Muscle layer of duodenum (tissue), 2 donors: ENCODE measurements around the gene TFB1M.

ENCODE experiments used
- H3K27ac ChIP-seq: one replicate; pipeline ENCODE4 v1.7.0; 2013; ENCODE audit warnings: mild to moderate bottlenecking, low read length
- H3K27me3 ChIP-seq: one replicate; pipeline ENCODE4 v1.7.0; 2013; ENCODE audit warnings: low read depth, mild to moderate bottlenecking, control low read depth, low read length
- H3K36me3 ChIP-seq, 2 donors: one replicate each; pipeline ENCODE4 v1.7.0; 2013; ENCODE audit warnings: low read length in 2 of 2, control low read depth in 1 of 2, mild to moderate bottlenecking in 1 of 2; ENCODE audit not compliant: insufficient read depth in 2 of 2, control insufficient read depth in 1 of 2
- H3K4me1 ChIP-seq, 2 donors: one replicate each; pipeline ENCODE4 v1.7.0; 2013; ENCODE audit warnings: low read length in 2 of 2, mild to moderate bottlenecking in 2 of 2, control low read depth in 1 of 2, moderate library complexity in 1 of 2; ENCODE audit not compliant: insufficient read depth in 2 of 2, control insufficient read depth in 1 of 2
- H3K4me3 ChIP-seq, 2 donors: one replicate each; pipeline ENCODE4 v1.7.0; 2013; ENCODE audit warnings: low read length in 2 of 2, low read depth in 1 of 2, mild to moderate bottlenecking in 1 of 2
- H3K9me3 ChIP-seq, 2 donors: one replicate each; pipeline ENCODE4 v1.7.0; 2013; ENCODE audit warnings: low read length in 2 of 2, control low read depth in 1 of 2, mild to moderate bottlenecking in 1 of 2; ENCODE audit not compliant: control insufficient read depth in 1 of 2
- donor health status: healthy.

Gene TFB1M

GRCh38 chr6:155261111-155261900 is 53.0 kb downstream of the TFB1M start:
- H3K36me3 ChIP-seq: peaks cover 26 to 29% of the 10 kb centered on the region in 2 donors
- H3K9me3 ChIP-seq: no peaks in the 10 kb centered on the region
- H3K27me3 ChIP-seq: no peaks in the 10 kb centered on the region
- H3K4me1 ChIP-seq: peaks cover 0 to 3% of the 10 kb centered on the region in 2 donors
- no peak overlapping the region for H3K4me3 ChIP-seq
- H3K27ac ChIP-seq: no peak overlapping the region

GRCh38 chr6:155260686-155261085 is 53.6 kb downstream of the TFB1M start:
- Histone ChIP-seq H3K4me3 (no peak overlapping the region), H3K9me3 (no peaks in the 10 kb centered on the region), H3K27me3 (no peaks in the 10 kb centered on the region), H3K36me3 (peaks cover 27 to 34% of the 10 kb centered on the region in 2 donors), H3K4me1 (peaks cover 0 to 3% of the 10 kb centered on the region in 2 donors), H3K27ac (no peak overlapping the region)

- Histone ChIP-seq H3K4me3 (no peak overlapping the region), H3K36me3 (peaks cover 30 to 34% of the 10 kb centered on the region in 2 donors), H3K27me3 (no peaks in the 10 kb centered on the region)
These were observed 54.4 kb downstream of the TFB1M start for GRCh38 chr6:155259897-155260296.

GRCh38 chr6:155259204-155259603 is 55.1 kb downstream of the TFB1M start:
- H3K27ac ChIP-seq: no peak overlapping the region
- no peaks in the 10 kb centered on the region for H3K9me3 ChIP-seq
- peaks cover 34 to 37% of the 10 kb centered on the region in 2 donors for H3K36me3 ChIP-seq
- peaks cover 0 to 3% of the 10 kb centered on the region in 2 donors for H3K4me1 ChIP-seq
- no peak overlapping the region for H3K4me3 ChIP-seq
- no peaks in the 10 kb centered on the region for H3K27me3 ChIP-seq

More at GRCh38 chr6:155259897-155260296, 54.4 kb downstream of the TFB1M start:
- Histone ChIP-seq H3K27ac (no peak overlapping the region), H3K9me3 (no peaks in the 10 kb centered on the region), H3K4me1 (peaks cover 0 to 3% of the 10 kb centered on the region in 2 donors)

GRCh38 chr6:155257796-155258195 is 56.5 kb downstream of the TFB1M start:
- H3K4me3 ChIP-seq: no peak overlapping the region
- H3K27me3 ChIP-seq: no peaks in the 10 kb centered on the region
- no peaks in the 10 kb centered on the region for H3K4me1 ChIP-seq
- no peaks in the 10 kb centered on the region for H3K9me3 ChIP-seq
- peaks cover 34 to 41% of the 10 kb centered on the region in 2 donors for H3K36me3 ChIP-seq
- no peak overlapping the region for H3K27ac ChIP-seq

- no peak overlapping the region for H3K4me3 ChIP-seq
- H3K4me1 ChIP-seq: no peaks in the 10 kb centered on the region
- H3K9me3 ChIP-seq: no peaks in the 10 kb centered on the region
- H3K36me3 ChIP-seq: peaks cover 34 to 41% of the 10 kb centered on the region in 2 donors
- no peaks in the 10 kb centered on the region for H3K27me3 ChIP-seq
- H3K27ac ChIP-seq: no peak overlapping the region
These were observed 58.0 kb downstream of the TFB1M start for GRCh38 chr6:155256122-155256795.

GRCh38 chr6:155254139-155254538 is 60.1 kb downstream of the TFB1M start:
- no peak overlapping the region for H3K27ac ChIP-seq
- no peaks in the 10 kb centered on the region for H3K4me1 ChIP-seq
- no peaks in the 10 kb centered on the region for H3K27me3 ChIP-seq
- peaks cover 21 to 26% of the 10 kb centered on the region in 2 donors for H3K36me3 ChIP-seq
- H3K9me3 ChIP-seq: no peaks in the 10 kb centered on the region
- no peak overlapping the region for H3K4me3 ChIP-seq

GRCh38 chr6:155253337-155253736 is 60.9 kb downstream of the TFB1M start:
- no peak overlapping the region for H3K4me3 ChIP-seq
- no peak overlapping the region for H3K27ac ChIP-seq
- H3K36me3 ChIP-seq: peaks cover 13 to 24% of the 10 kb centered on the region in 2 donors
- no peaks in the 10 kb centered on the region for H3K4me1 ChIP-seq
- H3K9me3 ChIP-seq: no peaks in the 10 kb centered on the region
- no peaks in the 10 kb centered on the region for H3K27me3 ChIP-seq

GRCh38 chr6:155252581-155252980 is 61.7 kb downstream of the TFB1M start:
- H3K27ac ChIP-seq: no peak overlapping the region
- H3K36me3 ChIP-seq: peaks cover 8 to 21% of the 10 kb centered on the region in 2 donors

GRCh38 chr6:155250701-155251381 is 63.4 kb downstream of the TFB1M start:
- Histone ChIP-seq H3K4me1 (peaks cover 0 to 7% of the 10 kb centered on the region in 2 donors), H3K27me3 (no peaks in the 10 kb centered on the region), H3K36me3 (peaks cover under 1 to 14% of the 10 kb centered on the region in 2 donors), H3K27ac (no peak overlapping the region), H3K9me3 (no peaks in the 10 kb centered on the region), H3K4me3 (no peak overlapping the region)

More at GRCh38 chr6:155252581-155252980, 61.7 kb downstream of the TFB1M start:
- H3K4me3 ChIP-seq: no peak overlapping the region
- H3K27me3 ChIP-seq: no peaks in the 10 kb centered on the region
- peaks cover 0 to 7% of the 10 kb centered on the region in 2 donors for H3K4me1 ChIP-seq
- no peaks in the 10 kb centered on the region for H3K9me3 ChIP-seq
